Kidney (tissue), 14 donors: ENCODE results near the gene KIAA1549. TPM values are rescaled to one million over a fixed set of nuclear protein-coding genes. Genes with fewer than 3 reads are reported as not detected.

ENCODE experiments used
- DNase-seq, 5 donors: peaks; one replicate each; pipeline ENCODE4 v3.0.0-alpha.2; 2013 to 2020
- FAIRE-seq: peaks from 2 replicates; lab custom pipeline; 2012; peaks lifted over from hg19 to GRCh38; lab: Jason Lieb, UNC
- H3K27ac ChIP-seq, 2 donors: one replicate each; pipeline ENCODE4 v1.7.0; 2013; ENCODE audit warnings: low read depth in 2 of 2, low read length in 2 of 2, inconsistent platforms in 1 of 2
- H3K27me3 ChIP-seq: one replicate; pipeline ENCODE4 v1.7.1; 2013; ENCODE audit warnings: low read length, inconsistent platforms; ENCODE audit not compliant: control insufficient read depth, insufficient read depth
- H3K36me3 ChIP-seq, 3 donors: one replicate each; pipeline versions ENCODE4 v1.7.0 to v1.7.1; 2013; ENCODE audit warnings: low read length in 3 of 3, control low read depth in 1 of 3, inconsistent platforms in 1 of 3; ENCODE audit not compliant: insufficient read depth in 3 of 3, control insufficient read depth in 2 of 3
- H3K4me1 ChIP-seq, 3 donors: one replicate each; pipeline versions ENCODE4 v1.7.0 to v1.7.1; 2013; ENCODE audit warnings: low read length in 3 of 3, inconsistent platforms in 1 of 3, low read depth in 1 of 3; ENCODE audit not compliant: control insufficient read depth in 2 of 3, insufficient read depth in 2 of 3
- H3K4me3 ChIP-seq, 3 donors: one replicate each; pipeline versions ENCODE4 v1.7.0 to v1.8.1; 2013; ENCODE audit warnings: low read length in 3 of 3, control low read depth in 1 of 3, inconsistent platforms in 1 of 3
- H3K9ac ChIP-seq, 3 donors: one replicate each; pipeline versions ENCODE4 v1.7.0 to v1.7.1; 2013; ENCODE audit warnings: low read length in 3 of 3, control low read depth in 1 of 3, inconsistent platforms in 1 of 3
- H3K9me3 ChIP-seq, 3 donors: one replicate each; pipeline versions ENCODE4 v1.7.0 to v1.7.1; 2013; ENCODE audit warnings: low read length in 3 of 3, control low read depth in 1 of 3, inconsistent platforms in 1 of 3; ENCODE audit not compliant: control insufficient read depth in 2 of 3, insufficient read depth in 1 of 3
- intact Hi-C: fragments of 100-400 bp; cut with DNase I; formaldehyde crosslinking; loops from one replicate; pipeline ENCODE4 v1.11.1; 2022
- polyA plus RNA-seq: library from polyadenylated mRNA; stranded (reverse); fragments of 350-450 nt; fragmentation: Illumina TruSeq; extraction: RNeasy Lipid Tissue Mini Kit (QIAGEN cat#74804); gene quantifications from one replicate; pipeline ENCODE4 v1.2.3, GENCODE V29; 2014; ENCODE audit warnings: low read depth, low replicate concordance; ENCODE audit not compliant: insufficient read depth
- total RNA-seq: library from RNA; stranded (reverse); fragmentation: NEBNext Ultra II Directional; extraction: Animal tissue kit (Norgen Biotek cat#: 25700); gene quantifications from one replicate; pipeline ENCODE4 v1.2.1, GENCODE V29; 2021
- TF ChIP-seq, protein P1 (sequence below): IDR thresholded peaks from 3 replicates; pipeline ENCODE4 v1.5.1; 2012; ENCODE audit warnings: mild to moderate bottlenecking, moderate library complexity, borderline replicate concordance; ENCODE audit not compliant: insufficient read depth; ENCODE audit errors: extremely low read depth
- donor health status: control.
- donor health status: control.
- donor health status: control.
- donor health status: control.
- donor health status: control.
- donor health status: DM: yes; HTN: yes; CAD: no.
- donor health status: Normal renal cell carcinoma (clear cell type).

Gene KIAA1549
- total and polyA plus RNA-seq, 2 donors from 2014 or later = 1.8 to 10.1 TPM

DNA sequence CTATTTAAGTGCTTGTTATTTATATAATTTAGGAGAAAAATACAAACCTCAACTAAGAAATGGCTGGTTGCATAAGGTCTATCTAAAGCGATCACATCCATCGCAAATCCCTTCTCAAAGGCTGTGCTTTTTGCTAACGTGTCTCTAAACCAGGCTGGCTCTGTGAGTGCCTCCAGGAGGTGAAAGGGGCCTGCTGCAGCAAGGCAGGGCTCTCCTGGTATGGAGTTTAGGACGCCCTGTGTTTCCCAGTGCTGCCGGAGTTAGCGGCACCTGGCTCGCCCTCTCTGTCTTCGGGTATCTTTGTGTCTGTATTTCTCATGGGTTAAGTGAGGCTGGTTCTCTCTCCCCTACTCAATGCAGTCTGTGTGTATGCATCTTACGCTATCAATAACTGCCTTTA lies 114.8 kb downstream of the KIAA1549 start:
- Histone ChIP-seq H3K4me1 (no peaks in the 10 kb centered on the region), H3K27me3 (no peaks in the 10 kb centered on the region), H3K4me3 (no peak overlapping the region), H3K36me3 (peaks cover 0 to 10% (median 6%) of the 10 kb centered on the region in 3 donors), H3K27ac (no peak overlapping the region), H3K9me3 (no peaks in the 10 kb centered on the region), H3K9ac (no peak overlapping the region)
- DNase-seq = no peak
- FAIRE-seq = no peak
- intact Hi-C loops = no loop called here
- TF ChIP-seq, protein P1, sequence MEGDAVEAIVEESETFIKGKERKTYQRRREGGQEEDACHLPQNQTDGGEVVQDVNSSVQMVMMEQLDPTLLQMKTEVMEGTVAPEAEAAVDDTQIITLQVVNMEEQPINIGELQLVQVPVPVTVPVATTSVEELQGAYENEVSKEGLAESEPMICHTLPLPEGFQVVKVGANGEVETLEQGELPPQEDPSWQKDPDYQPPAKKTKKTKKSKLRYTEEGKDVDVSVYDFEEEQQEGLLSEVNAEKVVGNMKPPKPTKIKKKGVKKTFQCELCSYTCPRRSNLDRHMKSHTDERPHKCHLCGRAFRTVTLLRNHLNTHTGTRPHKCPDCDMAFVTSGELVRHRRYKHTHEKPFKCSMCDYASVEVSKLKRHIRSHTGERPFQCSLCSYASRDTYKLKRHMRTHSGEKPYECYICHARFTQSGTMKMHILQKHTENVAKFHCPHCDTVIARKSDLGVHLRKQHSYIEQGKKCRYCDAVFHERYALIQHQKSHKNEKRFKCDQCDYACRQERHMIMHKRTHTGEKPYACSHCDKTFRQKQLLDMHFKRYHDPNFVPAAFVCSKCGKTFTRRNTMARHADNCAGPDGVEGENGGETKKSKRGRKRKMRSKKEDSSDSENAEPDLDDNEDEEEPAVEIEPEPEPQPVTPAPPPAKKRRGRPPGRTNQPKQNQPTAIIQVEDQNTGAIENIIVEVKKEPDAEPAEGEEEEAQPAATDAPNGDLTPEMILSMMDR = no peak

DNA sequence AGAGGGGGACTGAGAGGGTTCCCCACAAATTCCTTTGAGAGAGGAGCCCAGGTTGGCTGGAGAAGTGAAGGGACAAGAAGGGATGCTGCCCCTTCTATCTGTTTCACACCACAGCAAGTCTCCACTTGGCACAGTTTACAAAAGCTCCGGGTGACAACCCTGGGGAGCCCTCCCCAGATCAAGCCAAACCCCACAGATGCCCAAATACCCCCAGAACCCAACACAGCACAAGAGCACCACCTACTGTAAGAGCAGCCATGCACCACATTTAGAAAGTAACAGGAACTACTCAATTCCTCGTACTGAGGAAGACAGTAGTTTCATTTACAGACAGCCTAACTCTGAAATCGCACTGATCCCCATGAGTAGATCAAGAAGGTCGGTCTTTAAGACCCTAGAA lies 115.3 kb downstream of the KIAA1549 start:
- peaks cover 0 to 10% (median 6%) of the 10 kb centered on the region in 3 donors for H3K36me3 ChIP-seq
- no peak overlapping the region for H3K9ac ChIP-seq
- H3K27ac ChIP-seq = no peak overlapping the region
- H3K27me3 ChIP-seq = no peaks in the 10 kb centered on the region
- DNase-seq (no peak), FAIRE-seq (no peak)
- intact Hi-C loops = no loop called here
- TF ChIP-seq, protein P1 = no peak
- H3K9me3 ChIP-seq = no peaks in the 10 kb centered on the region
- no peaks in the 10 kb centered on the region for H3K4me1 ChIP-seq
- H3K4me3 ChIP-seq = no peak overlapping the region

DNA sequence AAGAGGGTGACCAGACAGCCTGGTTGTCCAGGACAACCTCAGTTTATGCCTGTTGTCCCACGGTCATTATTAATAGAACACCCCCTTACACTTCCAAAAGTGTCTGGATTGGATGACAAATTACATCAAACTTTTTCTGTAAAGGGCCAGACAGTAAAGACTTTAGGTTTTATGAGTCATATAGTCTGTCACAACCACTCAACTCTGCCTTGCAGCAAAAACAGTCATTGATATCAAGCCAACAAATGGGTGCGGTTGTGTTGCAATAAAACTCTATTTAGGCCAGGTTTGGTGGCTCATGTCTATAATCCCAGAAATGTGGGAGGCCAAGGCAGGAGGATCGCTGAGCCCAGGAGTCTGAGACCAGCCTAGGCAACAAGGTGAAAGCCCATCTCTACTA lies 116.5 kb downstream of the KIAA1549 start:
- Histone ChIP-seq H3K4me1 (no peaks in the 10 kb centered on the region), H3K27ac (no peak overlapping the region), H3K9ac (no peak overlapping the region), H3K4me3 (no peak overlapping the region), H3K36me3 (peaks cover 0 to 18% (median 3%) of the 10 kb centered on the region in 3 donors), H3K27me3 (no peaks in the 10 kb centered on the region), H3K9me3 (no peaks in the 10 kb centered on the region)
- DNase-seq (no peak), FAIRE-seq (no peak)
- intact Hi-C loops = no loop called here
- TF ChIP-seq, protein P1 = no peak

DNA sequence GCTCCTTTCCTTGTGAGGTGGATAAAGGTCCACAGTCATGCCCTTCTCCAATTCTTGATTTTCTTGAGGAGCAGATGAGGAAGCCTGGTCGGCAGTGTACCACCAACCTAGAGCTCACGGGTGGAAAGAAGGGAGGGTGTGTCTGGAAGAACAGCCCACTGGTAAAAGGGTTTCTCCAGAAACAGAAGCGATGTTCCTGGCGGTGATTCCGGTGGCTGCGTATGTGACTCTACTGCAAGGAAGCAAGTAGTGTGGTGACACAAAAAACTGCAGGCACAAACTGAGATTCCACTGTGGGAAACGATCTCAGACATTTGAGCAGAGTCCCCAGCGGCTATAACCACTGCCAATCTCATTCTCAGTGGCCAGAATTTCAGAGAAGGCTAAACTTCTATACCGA lies 117.3 kb downstream of the KIAA1549 start:
- TF ChIP-seq, protein P1 = no peak
- Histone ChIP-seq H3K27ac (no peak overlapping the region), H3K9me3 (no peaks in the 10 kb centered on the region), H3K36me3 (peaks cover 0 to 15% (median 3%) of the 10 kb centered on the region in 3 donors), H3K27me3 (no peaks in the 10 kb centered on the region), H3K4me1 (no peaks in the 10 kb centered on the region), H3K9ac (no peak overlapping the region), H3K4me3 (no peak overlapping the region)
- FAIRE-seq (no peak), DNase-seq (no peak)
- intact Hi-C loops = no loop called here
